ENCODE measurements around the gene TBC1D2B.
A peak's percentile ranks its signal among the peaks of the same experiment; 100 is the strongest.

Gene TBC1D2B

GRCh38 chr15:78082106-78082742 lies 4.7 kb upstream of the TBC1D2B start:
- Histone ChIP-seq H3K36me3 (ENCODE audit: control insufficient read depth in 2 of 2, insufficient read depth in 2 of 2, low read length in 2 of 2) (no peaks in the 10 kb centered on the region), H3K4me1 (ENCODE audit: control insufficient read depth, insufficient read depth, low read length) (peaks cover 8% of the 10 kb centered on the region), H3K27ac (ENCODE audit: low read length) (no peak overlapping the region), H3K9ac (ENCODE audit: low read length in 2 of 2) (no peak overlapping the region), H3K9me3 (ENCODE audit: control insufficient read depth in 2 of 2, low read length in 2 of 2) (no peaks in the 10 kb centered on the region), H3K27me3 (ENCODE audit: control insufficient read depth in 1 of 2, insufficient read depth in 2 of 2, low read length in 2 of 2) (no peaks in the 10 kb centered on the region), H3K4me3 (ENCODE audit: low read length in 2 of 2) (no peak overlapping the region)

GRCh38 chr15:78080088-78080460 lies 2.6 kb upstream of the TBC1D2B start:
- no peak overlapping the region for H3K9ac ChIP-seq (ENCODE audit: low read length in 2 of 2)
- H3K27me3 ChIP-seq (ENCODE audit: control insufficient read depth in 1 of 2, insufficient read depth in 2 of 2, low read length in 2 of 2): no peaks in the 10 kb centered on the region
- peaks cover 24% of the 10 kb centered on the region for H3K4me1 ChIP-seq (ENCODE audit: control insufficient read depth, insufficient read depth, low read length)
- H3K27ac ChIP-seq (ENCODE audit: low read length): no peak overlapping the region
- H3K9me3 ChIP-seq (ENCODE audit: control insufficient read depth in 2 of 2, low read length in 2 of 2): no peaks in the 10 kb centered on the region
- H3K36me3 ChIP-seq (ENCODE audit: control insufficient read depth in 2 of 2, insufficient read depth in 2 of 2, low read length in 2 of 2): no peaks in the 10 kb centered on the region
- H3K4me3 ChIP-seq (ENCODE audit: low read length in 2 of 2): no peak overlapping the region

- Histone ChIP-seq H3K27me3 (ENCODE audit: control insufficient read depth in 1 of 2, insufficient read depth in 2 of 2, low read length in 2 of 2) (no peaks in the 10 kb centered on the region), H3K9ac (ENCODE audit: low read length in 2 of 2) (no peak overlapping the region), H3K9me3 (ENCODE audit: control insufficient read depth in 2 of 2, low read length in 2 of 2) (no peaks in the 10 kb centered on the region), H3K4me3 (ENCODE audit: low read length in 2 of 2) (no peak overlapping the region), H3K4me1 (ENCODE audit: control insufficient read depth, insufficient read depth, low read length) (peaks cover 24% of the 10 kb centered on the region), H3K36me3 (ENCODE audit: control insufficient read depth in 2 of 2, insufficient read depth in 2 of 2, low read length in 2 of 2) (no peaks in the 10 kb centered on the region), H3K27ac (ENCODE audit: low read length) (no peak overlapping the region)
Observed at GRCh38 chr15:78079298-78080087, 2.0 kb upstream of the TBC1D2B start.

GRCh38 chr15:78077871-78078210 lies 330 bp upstream of the TBC1D2B start:
- Histone ChIP-seq H3K27me3 (ENCODE audit: control insufficient read depth in 1 of 2, insufficient read depth in 2 of 2, low read length in 2 of 2) (no peaks in the 10 kb centered on the region), H3K9me3 (ENCODE audit: control insufficient read depth in 2 of 2, low read length in 2 of 2) (no peaks in the 10 kb centered on the region), H3K4me1 (ENCODE audit: control insufficient read depth, insufficient read depth, low read length) (peaks cover 24% of the 10 kb centered on the region), H3K27ac (ENCODE audit: low read length) (no peak overlapping the region), H3K4me3 (ENCODE audit: low read length in 2 of 2) (peak overlapping the region; percentile 76 to 88), H3K36me3 (ENCODE audit: control insufficient read depth in 2 of 2, insufficient read depth in 2 of 2, low read length in 2 of 2) (no peaks in the 10 kb centered on the region), H3K9ac (ENCODE audit: low read length in 2 of 2) (peak overlapping the region; percentile 44 to 58)

- H3K4me3 ChIP-seq (ENCODE audit: low read length in 2 of 2): peak overlapping the region; percentile 71 to 88
- H3K9me3 ChIP-seq (ENCODE audit: control insufficient read depth in 2 of 2, low read length in 2 of 2): no peaks in the 10 kb centered on the region
- peak overlapping the region; percentile 72 to 73 for H3K9ac ChIP-seq (ENCODE audit: low read length in 2 of 2)
- H3K27me3 ChIP-seq (ENCODE audit: control insufficient read depth in 1 of 2, insufficient read depth in 2 of 2, low read length in 2 of 2): no peaks in the 10 kb centered on the region
- no peaks in the 10 kb centered on the region for H3K36me3 ChIP-seq (ENCODE audit: control insufficient read depth in 2 of 2, insufficient read depth in 2 of 2, low read length in 2 of 2)
- peaks cover 24% of the 10 kb centered on the region for H3K4me1 ChIP-seq (ENCODE audit: control insufficient read depth, insufficient read depth, low read length)
- H3K27ac ChIP-seq (ENCODE audit: low read length): peak overlapping the region; percentile 73
Observed at GRCh38 chr15:78076231-78077052, 1.1 kb downstream of the TBC1D2B start.

GRCh38 chr15:78075490-78076230 lies 1.9 kb downstream of the TBC1D2B start:
- H3K27me3 ChIP-seq (ENCODE audit: control insufficient read depth in 1 of 2, insufficient read depth in 2 of 2, low read length in 2 of 2): no peaks in the 10 kb centered on the region
- no peaks in the 10 kb centered on the region for H3K9me3 ChIP-seq (ENCODE audit: control insufficient read depth in 2 of 2, low read length in 2 of 2)
- peak overlapping the region; percentile 37 to 47 for H3K9ac ChIP-seq (ENCODE audit: low read length in 2 of 2)
- H3K36me3 ChIP-seq (ENCODE audit: control insufficient read depth in 2 of 2, insufficient read depth in 2 of 2, low read length in 2 of 2): no peaks in the 10 kb centered on the region
- peak overlapping the region; percentile 6 to 88 for H3K4me3 ChIP-seq (ENCODE audit: low read length in 2 of 2)
- peaks cover 24% of the 10 kb centered on the region for H3K4me1 ChIP-seq (ENCODE audit: control insufficient read depth, insufficient read depth, low read length)
- H3K27ac ChIP-seq (ENCODE audit: low read length): peak overlapping the region; percentile 62

- H3K9ac ChIP-seq (ENCODE audit: low read length in 2 of 2): no peak overlapping the region
- peaks cover 42% of the 10 kb centered on the region for H3K4me1 ChIP-seq (ENCODE audit: control insufficient read depth, insufficient read depth, low read length)
Observed at GRCh38 chr15:78073046-78073787, 4.3 kb downstream of the TBC1D2B start.

GRCh38 chr15:78072080-78072892 lies 5.2 kb downstream of the TBC1D2B start:
- H3K9ac ChIP-seq (ENCODE audit: low read length in 2 of 2): no peak overlapping the region
- H3K4me3 ChIP-seq (ENCODE audit: low read length in 2 of 2): no peak overlapping the region

More at GRCh38 chr15:78073046-78073787, 4.3 kb downstream of the TBC1D2B start:
- Histone ChIP-seq H3K9me3 (ENCODE audit: control insufficient read depth in 2 of 2, low read length in 2 of 2) (no peaks in the 10 kb centered on the region), H3K27me3 (ENCODE audit: control insufficient read depth in 1 of 2, insufficient read depth in 2 of 2, low read length in 2 of 2) (no peaks in the 10 kb centered on the region), H3K36me3 (ENCODE audit: control insufficient read depth in 2 of 2, insufficient read depth in 2 of 2, low read length in 2 of 2) (no peaks in the 10 kb centered on the region), H3K4me3 (ENCODE audit: low read length in 2 of 2) (no peak overlapping the region), H3K27ac (ENCODE audit: low read length) (no peak overlapping the region)

GRCh38 chr15:78071383-78071782 lies 6.1 kb downstream of the TBC1D2B start:
- H3K27ac ChIP-seq (ENCODE audit: low read length): no peak overlapping the region
- peaks cover 47% of the 10 kb centered on the region for H3K4me1 ChIP-seq (ENCODE audit: control insufficient read depth, insufficient read depth, low read length)
- H3K9ac ChIP-seq (ENCODE audit: low read length in 2 of 2): no peak overlapping the region
- no peaks in the 10 kb centered on the region for H3K9me3 ChIP-seq (ENCODE audit: control insufficient read depth in 2 of 2, low read length in 2 of 2)
- no peak overlapping the region for H3K4me3 ChIP-seq (ENCODE audit: low read length in 2 of 2)
- no peaks in the 10 kb centered on the region for H3K36me3 ChIP-seq (ENCODE audit: control insufficient read depth in 2 of 2, insufficient read depth in 2 of 2, low read length in 2 of 2)
- H3K27me3 ChIP-seq (ENCODE audit: control insufficient read depth in 1 of 2, insufficient read depth in 2 of 2, low read length in 2 of 2): no peaks in the 10 kb centered on the region

More at GRCh38 chr15:78072080-78072892, 5.2 kb downstream of the TBC1D2B start:
- Histone ChIP-seq H3K27me3 (ENCODE audit: control insufficient read depth in 1 of 2, insufficient read depth in 2 of 2, low read length in 2 of 2) (no peaks in the 10 kb centered on the region), H3K36me3 (ENCODE audit: control insufficient read depth in 2 of 2, insufficient read depth in 2 of 2, low read length in 2 of 2) (no peaks in the 10 kb centered on the region), H3K27ac (ENCODE audit: low read length) (peak overlapping the region; percentile 7), H3K4me1 (ENCODE audit: control insufficient read depth, insufficient read depth, low read length) (peaks cover 44% of the 10 kb centered on the region), H3K9me3 (ENCODE audit: control insufficient read depth in 2 of 2, low read length in 2 of 2) (no peaks in the 10 kb centered on the region)

Measured in stomach smooth muscle (tissue), 2 donors.